Measurements from ENCODE around the gene IGFBP3.

- TF ChIP-seq CTCF (IDR thresholded peaks at IDR 0.05; ENCODE audit: poor library complexity, severe bottlenecking) (no peak), POLR2AphosphoS5 (IDR thresholded peaks at IDR 0.05) (no peak), TAF1 (IDR thresholded peaks at IDR 0.05; ENCODE audit: low read depth) (no peak), RAD21 (conservative IDR thresholded peaks at IDR 0.05) (no peak), EP300 (conservative IDR thresholded peaks at IDR 0.05; ENCODE audit: poor library complexity, severe bottlenecking) (no peak), MXI1 (conservative IDR thresholded peaks at IDR 0.05; ENCODE audit: poor library complexity, severe bottlenecking) (no peak), EZH2 (IDR thresholded peaks at IDR 0.05; ENCODE audit: borderline replicate concordance, insufficient read depth, low read length, poor library complexity, severe bottlenecking) (no peak)
- TF ChIP-seq, protein P1, sequence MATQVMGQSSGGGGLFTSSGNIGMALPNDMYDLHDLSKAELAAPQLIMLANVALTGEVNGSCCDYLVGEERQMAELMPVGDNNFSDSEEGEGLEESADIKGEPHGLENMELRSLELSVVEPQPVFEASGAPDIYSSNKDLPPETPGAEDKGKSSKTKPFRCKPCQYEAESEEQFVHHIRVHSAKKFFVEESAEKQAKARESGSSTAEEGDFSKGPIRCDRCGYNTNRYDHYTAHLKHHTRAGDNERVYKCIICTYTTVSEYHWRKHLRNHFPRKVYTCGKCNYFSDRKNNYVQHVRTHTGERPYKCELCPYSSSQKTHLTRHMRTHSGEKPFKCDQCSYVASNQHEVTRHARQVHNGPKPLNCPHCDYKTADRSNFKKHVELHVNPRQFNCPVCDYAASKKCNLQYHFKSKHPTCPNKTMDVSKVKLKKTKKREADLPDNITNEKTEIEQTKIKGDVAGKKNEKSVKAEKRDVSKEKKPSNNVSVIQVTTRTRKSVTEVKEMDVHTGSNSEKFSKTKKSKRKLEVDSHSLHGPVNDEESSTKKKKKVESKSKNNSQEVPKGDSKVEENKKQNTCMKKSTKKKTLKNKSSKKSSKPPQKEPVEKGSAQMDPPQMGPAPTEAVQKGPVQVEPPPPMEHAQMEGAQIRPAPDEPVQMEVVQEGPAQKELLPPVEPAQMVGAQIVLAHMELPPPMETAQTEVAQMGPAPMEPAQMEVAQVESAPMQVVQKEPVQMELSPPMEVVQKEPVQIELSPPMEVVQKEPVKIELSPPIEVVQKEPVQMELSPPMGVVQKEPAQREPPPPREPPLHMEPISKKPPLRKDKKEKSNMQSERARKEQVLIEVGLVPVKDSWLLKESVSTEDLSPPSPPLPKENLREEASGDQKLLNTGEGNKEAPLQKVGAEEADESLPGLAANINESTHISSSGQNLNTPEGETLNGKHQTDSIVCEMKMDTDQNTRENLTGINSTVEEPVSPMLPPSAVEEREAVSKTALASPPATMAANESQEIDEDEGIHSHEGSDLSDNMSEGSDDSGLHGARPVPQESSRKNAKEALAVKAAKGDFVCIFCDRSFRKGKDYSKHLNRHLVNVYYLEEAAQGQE (IDR thresholded peaks at IDR 0.05; ENCODE audit: borderline replicate concordance) = no peak
Measured at GRCh38 chr7:45909561-45909960, 11.5 kb downstream of the IGFBP3 start.
